GM12874 (cell line): Measurements from ENCODE around the gene PDE6H.

Experiments
- CTCF ChIP-seq: IDR thresholded peaks from 2 replicates; pipeline ENCODE4 v1.5.1; 2011; ENCODE audit warnings: low read depth, mild to moderate bottlenecking, control low read depth, low read length, moderate library complexity; ENCODE audit not compliant: insufficient read depth

PDE6H gene

GRCh38 chr12:14961466-14962152 is 11.2 kb upstream of the PDE6H start, which contains the start of gene ARHGDIB:
Gene ARHGDIB, minus strand, starts transcription at chr12:14961601. Its CDS starts 10,889 bp downstream, at chr12:14950712.
- TF ChIP-seq CTCF, result no peak

- no peak for TF ChIP-seq CTCF
These were observed 10.7 kb upstream of the PDE6H start for GRCh38 chr12:14962153-14962539.

- TF ChIP-seq CTCF, result no peak
These were observed 10.0 kb upstream of the PDE6H start for GRCh38 chr12:14962797-14963196.

GRCh38 chr12:14963520-14963919 is 9.3 kb upstream of the PDE6H start:
- no peak for TF ChIP-seq CTCF

GRCh38 chr12:14964406-14964805 is 8.4 kb upstream of the PDE6H start:
- no peak for TF ChIP-seq CTCF

GRCh38 chr12:14965221-14965620 is 7.6 kb upstream of the PDE6H start:
- TF ChIP-seq CTCF, result no peak

GRCh38 chr12:14968478-14968877 is 4.4 kb upstream of the PDE6H start:
- no peak for TF ChIP-seq CTCF
